Measurements from ENCODE around the gene RAMP3. TPM values are rescaled to one million over a fixed set of nuclear protein-coding genes. Genes with fewer than 3 reads are reported as not detected.
A peak's percentile ranks its signal among the peaks of the same experiment; 100 is the strongest.

RAMP3 gene
- total and polyA plus RNA-seq, 8 donors = 2.6 to 21.8 (median 11.1) TPM

- no peak for TF ChIP-seq POLR2A (IDR thresholded peaks at IDR 0.05)
- no peak for TF ChIP-seq CTCF (IDR thresholded peaks at IDR 0.05)
- TF ChIP-seq POLR2AphosphoS5 (IDR thresholded peaks at IDR 0.05) = no peak
- TF ChIP-seq EP300 (IDR thresholded peaks at IDR 0.05) = no peak
- Histone ChIP-seq H3K4me1 (no peaks in the 10 kb centered on the region), H3K27ac (peak overlapping the region in 1 of 5 donors; percentile 10), H3K4me3 (no peak overlapping the region), H3K27me3 (peaks cover 0 to 7% (median 0%) of the 10 kb centered on the region in 3 donors), H3K36me3 (no peaks in the 10 kb centered on the region), H3K9me3 (no peaks in the 10 kb centered on the region)
- 50 to 71% (median 65%) methylated on average over 11 of the region's 11 CpGs for WGBS, 5 donors
- intact Hi-C loops (cut with DNase I; ENCODE audit: low total_unique reads) = no loop called here
- DNase-seq = no peak
Observed at GRCh38 chr7:45192621-45193041, 35.0 kb downstream of the RAMP3 start.

- Histone ChIP-seq H3K9me3 (no peaks in the 10 kb centered on the region), H3K36me3 (no peaks in the 10 kb centered on the region), H3K27me3 (peaks cover 0 to 6% (median 0%) of the 10 kb centered on the region in 3 donors), H3K4me3 (no peak overlapping the region), H3K4me1 (no peaks in the 10 kb centered on the region), H3K27ac (no peak overlapping the region)
- no peak for DNase-seq
- TF ChIP-seq POLR2AphosphoS5 (IDR thresholded peaks at IDR 0.05) (no peak), POLR2A (IDR thresholded peaks at IDR 0.05) (no peak), CTCF (IDR thresholded peaks at IDR 0.05) (no peak), EP300 (IDR thresholded peaks at IDR 0.05) (no peak)
- intact Hi-C loops (cut with DNase I; ENCODE audit: low total_unique reads) = no loop called here
- 64 to 92% (median 78%) methylated on average over 4 of the region's 4 CpGs for WGBS, 5 donors
Observed at GRCh38 chr7:45193828-45194227, 36.2 kb downstream of the RAMP3 start.

DNA sequence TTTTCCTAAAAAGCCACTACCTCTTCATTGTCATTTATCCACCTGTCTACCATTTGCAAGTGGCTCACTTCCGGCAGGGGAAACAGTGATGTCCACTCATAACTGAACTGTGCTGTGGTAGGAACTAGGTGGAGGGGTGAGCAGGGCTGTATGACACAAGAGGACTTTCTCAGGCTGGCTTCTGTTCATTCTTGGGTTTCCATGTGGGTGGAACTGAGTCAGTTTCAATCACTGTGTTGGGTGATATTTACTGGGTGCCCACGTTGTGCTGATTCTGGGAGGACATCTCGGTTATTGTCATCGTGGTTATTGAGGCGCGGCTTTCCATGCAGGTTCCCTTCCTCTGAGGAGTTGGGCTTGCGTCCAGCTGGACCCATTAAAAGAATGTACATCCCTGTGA, 38.8 kb downstream of the RAMP3 start:
- intact Hi-C loops (cut with DNase I; ENCODE audit: low total_unique reads) = no loop called here
- H3K9me3 ChIP-seq = no peaks in the 10 kb centered on the region
- no peaks in the 10 kb centered on the region for H3K27me3 ChIP-seq
- WGBS, 5 donors = 81 to 90% (median 88%) methylated on average over 4 to 7 of the region's 7 CpGs
- H3K4me3 ChIP-seq = no peak overlapping the region
- no peaks in the 10 kb centered on the region for H3K4me1 ChIP-seq
- TF ChIP-seq POLR2AphosphoS5 (IDR thresholded peaks at IDR 0.05) = no peak
- no peak for TF ChIP-seq EP300 (IDR thresholded peaks at IDR 0.05)
- no peak for TF ChIP-seq CTCF (IDR thresholded peaks at IDR 0.05)
- no peak overlapping the region for H3K27ac ChIP-seq
- no peaks in the 10 kb centered on the region for H3K36me3 ChIP-seq
- no peak for DNase-seq

GRCh38 chr7:45197461-45197860, 39.9 kb downstream of the RAMP3 start:
- TF ChIP-seq POLR2AphosphoS5 (IDR thresholded peaks at IDR 0.05) (no peak), CTCF (IDR thresholded peaks at IDR 0.05) (no peak), POLR2A (IDR thresholded peaks at IDR 0.05) (no peak), EP300 (IDR thresholded peaks at IDR 0.05) (no peak)
- H3K4me1 ChIP-seq = no peaks in the 10 kb centered on the region
- intact Hi-C loops (cut with DNase I; ENCODE audit: low total_unique reads) = no loop called here
- H3K4me3 ChIP-seq = no peak overlapping the region
- WGBS, 5 donors = 86 to 92% (median 90%) methylated on average over 2 of the region's 2 CpGs
- no peaks in the 10 kb centered on the region for H3K36me3 ChIP-seq
- H3K27ac ChIP-seq = no peak overlapping the region
- H3K27me3 ChIP-seq = no peaks in the 10 kb centered on the region
- H3K9me3 ChIP-seq = no peaks in the 10 kb centered on the region
- DNase-seq = no peak
